Trophoblast cell (in vitro differentiated cells and primary cell): Measurements from ENCODE around the gene NPR3.

ENCODE experiments used
- DNase-seq, 2 donors: peaks; one replicate each; pipeline ENCODE4 v3.0.0-alpha.2; 2016
- H2AFZ ChIP-seq: 2 replicates; pipeline ENCODE4 v1.6.1; 2013; ENCODE audit warnings: low read length, moderate library complexity, mild to moderate bottlenecking; ENCODE audit not compliant: insufficient read depth, poor library complexity
- H2AK5ac ChIP-seq: 2 replicates; pipeline ENCODE4 v1.6.1; 2013; ENCODE audit warnings: mild to moderate bottlenecking, low read length
- H2BK120ac ChIP-seq: 2 replicates; pipeline ENCODE4 v1.6.1; 2013; ENCODE audit warnings: low read length, mild to moderate bottlenecking, moderate library complexity; ENCODE audit not compliant: insufficient read depth, poor library complexity
- H2BK12ac ChIP-seq: 2 replicates; pipeline ENCODE4 v1.6.1; 2013; ENCODE audit warnings: mild to moderate bottlenecking, low read length, moderate library complexity
- H2BK5ac ChIP-seq: 2 replicates; pipeline ENCODE4 v1.6.1; 2013; ENCODE audit warnings: low read length, low read depth, moderate library complexity, mild to moderate bottlenecking; ENCODE audit not compliant: poor library complexity
- H3K14ac ChIP-seq: 2 replicates; pipeline ENCODE4 v1.6.1; 2013; ENCODE audit warnings: mild to moderate bottlenecking, low read length
- H3K18ac ChIP-seq: 2 replicates; pipeline ENCODE4 v1.6.1; 2013; ENCODE audit warnings: mild to moderate bottlenecking, low read length
- H3K23ac ChIP-seq: 2 replicates; pipeline ENCODE4 v1.6.1; 2013; ENCODE audit warnings: low read length
- H3K27ac ChIP-seq: 2 replicates; pipeline ENCODE4 v1.5.1; 2013; ENCODE audit warnings: low read depth, mild to moderate bottlenecking, inconsistent platforms, low read length, moderate library complexity
- H3K27me3 ChIP-seq: 2 replicates; pipeline ENCODE4 v1.6.1; 2013; ENCODE audit warnings: inconsistent platforms, mild to moderate bottlenecking, low read length, moderate library complexity; ENCODE audit not compliant: insufficient read depth
- H3K36me3 ChIP-seq, 2 experiments: 1 replicate in 1 of 2; 2 replicates in 1 of 2; pipeline ENCODE4 v1.6.1; 2013; ENCODE audit warnings: low read length in 2 of 2, mild to moderate bottlenecking in 2 of 2, moderate library complexity in 1 of 2; ENCODE audit not compliant: insufficient read depth in 2 of 2, control insufficient read depth in 1 of 2
- H3K4ac ChIP-seq: 2 replicates; pipeline ENCODE4 v1.6.1; 2013; ENCODE audit warnings: low read depth, mild to moderate bottlenecking, low read length, moderate library complexity
- H3K4me1 ChIP-seq, 2 experiments: 1 replicate in 1 of 2; 2 replicates in 1 of 2; pipeline ENCODE4 v1.6.1; 2013; ENCODE audit warnings: low read length in 2 of 2, mild to moderate bottlenecking in 2 of 2, moderate library complexity in 1 of 2; ENCODE audit not compliant: insufficient read depth in 2 of 2, control insufficient read depth in 1 of 2
- H3K4me2 ChIP-seq: 2 replicates; pipeline ENCODE4 v1.6.1; 2013; ENCODE audit warnings: inconsistent platforms, mild to moderate bottlenecking, low read length, moderate library complexity
- H3K4me3 ChIP-seq: 2 replicates; pipeline ENCODE4 v1.5.1; 2013; ENCODE audit warnings: mild to moderate bottlenecking, low read depth, low read length, inconsistent platforms
- H3K79me1 ChIP-seq: one replicate; pipeline ENCODE4 v1.6.1; 2013; ENCODE audit warnings: low read length
- H3K79me2 ChIP-seq: 2 replicates; pipeline ENCODE4 v1.6.1; 2013; ENCODE audit warnings: low read length, mild to moderate bottlenecking; ENCODE audit not compliant: control insufficient read depth, insufficient read depth, poor library complexity
- H3K9ac ChIP-seq: 2 replicates; pipeline ENCODE4 v1.6.1; 2013; ENCODE audit warnings: mild to moderate bottlenecking, low read length
- H3K9me3 ChIP-seq: 2 replicates; pipeline ENCODE4 v1.6.1; 2013; ENCODE audit warnings: low read depth, mild to moderate bottlenecking, control low read depth, inconsistent platforms, low read length; ENCODE audit not compliant: insufficient read depth
- H4K12ac ChIP-seq: 2 replicates; pipeline ENCODE4 v1.6.1; 2013; ENCODE audit warnings: low read depth, mild to moderate bottlenecking, low read length, moderate library complexity
- H4K8ac ChIP-seq: 2 replicates; pipeline ENCODE4 v1.6.1; 2013; ENCODE audit warnings: low read depth, mild to moderate bottlenecking, low read length, moderate library complexity
- H4K91ac ChIP-seq: one replicate; pipeline ENCODE4 v1.6.1; 2013; ENCODE audit warnings: low read depth, mild to moderate bottlenecking, low read length, moderate library complexity
- WGBS: extraction: QIAGEN DNeasy Blood & Tissue Kit; methylation state at CpG from one replicate; pipeline ENCODE4 v1.1.7; 2013; ENCODE audit warnings: missing lambda C conversion rate; ENCODE audit not compliant: insufficient read length, insufficient coverage; ENCODE audit errors: extremely low coverage; 5-methylcytosine and 5-hydroxymethylcytosine counted together

The NPR3 gene

GRCh38 chr5:32724526-32724925 is 13.4 kb downstream of the NPR3 start:
- H3K27ac ChIP-seq, result no peak overlapping the region
- H4K91ac ChIP-seq, result no peak overlapping the region
- no peak overlapping the region for H3K23ac ChIP-seq
- no peak overlapping the region for H2AFZ ChIP-seq
- H3K9me3 ChIP-seq, result peaks cover 5% of the 10 kb centered on the region
- H3K27me3 ChIP-seq, result no peaks in the 10 kb centered on the region
- no peak overlapping the region for H3K4me2 ChIP-seq
- H3K14ac ChIP-seq, result no peak overlapping the region
- H3K4me3 ChIP-seq, result no peak overlapping the region
- no peak overlapping the region for H4K12ac ChIP-seq
- H2BK120ac ChIP-seq, result no peak overlapping the region
- H2BK12ac ChIP-seq, result no peak overlapping the region
- no peaks in the 10 kb centered on the region for H3K4me1 ChIP-seq
- H3K79me1 ChIP-seq, result no peaks in the 10 kb centered on the region
- H4K8ac ChIP-seq, result no peak overlapping the region
- no peaks in the 10 kb centered on the region for H3K36me3 ChIP-seq
- H3K9ac ChIP-seq, result peak overlapping the region; percentile 46
- H3K79me2 ChIP-seq, result no peaks in the 10 kb centered on the region
- H2BK5ac ChIP-seq, result no peak overlapping the region
- no peak overlapping the region for H2AK5ac ChIP-seq
- H3K4ac ChIP-seq, result no peak overlapping the region
- no peak overlapping the region for H3K18ac ChIP-seq
- no CpG with 5 or more reads among the region's 7 CpGs for WGBS
- DNase-seq, result no peak

GRCh38 chr5:32726086-32726557 is 15.0 kb downstream of the NPR3 start:
- H3K79me2 ChIP-seq, result no peaks in the 10 kb centered on the region
- H3K4ac ChIP-seq, result no peak overlapping the region
- no peak overlapping the region for H3K23ac ChIP-seq
- H3K4me3 ChIP-seq, result no peak overlapping the region
- no peaks in the 10 kb centered on the region for H3K27me3 ChIP-seq
- no peak overlapping the region for H2BK120ac ChIP-seq
- no peaks in the 10 kb centered on the region for H3K79me1 ChIP-seq
- no peak overlapping the region for H3K4me2 ChIP-seq
- H3K9me3 ChIP-seq, result peaks cover 5% of the 10 kb centered on the region
- no peak overlapping the region for H4K12ac ChIP-seq
- no peak overlapping the region for H4K8ac ChIP-seq
- H2BK12ac ChIP-seq, result no peak overlapping the region
- no peaks in the 10 kb centered on the region for H3K36me3 ChIP-seq
- H2AFZ ChIP-seq, result no peak overlapping the region
- no peak overlapping the region for H3K27ac ChIP-seq
- H2BK5ac ChIP-seq, result no peak overlapping the region
- H3K9ac ChIP-seq, result no peak overlapping the region
- no CpG with 5 or more reads among the region's 3 CpGs for WGBS
- no peak for DNase-seq
- H3K4me1 ChIP-seq, result no peaks in the 10 kb centered on the region
- H4K91ac ChIP-seq, result no peak overlapping the region
- no peak overlapping the region for H3K14ac ChIP-seq
- no peak overlapping the region for H3K18ac ChIP-seq
- H2AK5ac ChIP-seq, result no peak overlapping the region

DNA sequence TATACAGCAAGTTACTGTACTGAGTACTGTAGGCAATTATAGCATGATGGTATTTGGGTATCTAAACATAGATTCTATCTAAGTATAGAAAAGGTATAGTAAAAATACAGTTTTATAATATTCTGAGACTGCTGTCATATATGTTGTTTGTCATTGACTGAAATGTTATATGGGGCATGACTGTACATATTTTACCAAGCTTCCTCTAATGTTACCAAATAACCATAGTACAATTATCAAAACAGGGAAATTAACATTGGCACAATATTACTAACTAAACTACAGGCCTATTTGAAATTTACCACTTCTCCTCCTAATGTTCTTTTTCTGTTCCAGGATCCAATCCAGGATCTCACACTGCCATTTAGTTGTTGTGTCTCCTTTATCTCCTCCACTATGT is 18.5 kb downstream of the NPR3 start:
- H3K14ac ChIP-seq, result no peak overlapping the region
- H4K91ac ChIP-seq, result no peak overlapping the region
- H2AFZ ChIP-seq, result no peak overlapping the region
- no peak overlapping the region for H2BK5ac ChIP-seq
- DNase-seq, result no peak
- H3K27me3 ChIP-seq, result no peaks in the 10 kb centered on the region
- H3K79me2 ChIP-seq, result no peaks in the 10 kb centered on the region
- H3K18ac ChIP-seq, result no peak overlapping the region
- H3K4me1 ChIP-seq, result no peaks in the 10 kb centered on the region
- no peak overlapping the region for H3K9ac ChIP-seq
- no peak overlapping the region for H3K4me3 ChIP-seq
- H2AK5ac ChIP-seq, result no peak overlapping the region
- peaks cover 3% of the 10 kb centered on the region for H3K9me3 ChIP-seq
- H3K4ac ChIP-seq, result no peak overlapping the region
- H3K27ac ChIP-seq, result no peak overlapping the region
- H3K23ac ChIP-seq, result no peak overlapping the region
- H4K8ac ChIP-seq, result no peak overlapping the region
- H3K79me1 ChIP-seq, result no peaks in the 10 kb centered on the region
- H2BK12ac ChIP-seq, result no peak overlapping the region
- no peak overlapping the region for H2BK120ac ChIP-seq
- no peak overlapping the region for H4K12ac ChIP-seq
- no peak overlapping the region for H3K4me2 ChIP-seq
- H3K36me3 ChIP-seq, result no peaks in the 10 kb centered on the region

- WGBS, result no CpG with 5 or more reads among the region's 5 CpGs
- no peak for DNase-seq
- no peak overlapping the region for H4K91ac ChIP-seq
- H3K14ac ChIP-seq, result no peak overlapping the region
- H3K79me2 ChIP-seq, result no peaks in the 10 kb centered on the region
- H3K4me3 ChIP-seq, result no peak overlapping the region
- no peak overlapping the region for H2AFZ ChIP-seq
- H3K18ac ChIP-seq, result no peak overlapping the region
- no peaks in the 10 kb centered on the region for H3K9me3 ChIP-seq
- no peak overlapping the region for H4K8ac ChIP-seq
- H3K27me3 ChIP-seq, result no peaks in the 10 kb centered on the region
- H3K23ac ChIP-seq, result no peak overlapping the region
- no peak overlapping the region for H3K4me2 ChIP-seq
- no peak overlapping the region for H3K4ac ChIP-seq
- H2BK12ac ChIP-seq, result no peak overlapping the region
- no peaks in the 10 kb centered on the region for H3K4me1 ChIP-seq
- no peak overlapping the region for H3K27ac ChIP-seq
- H3K79me1 ChIP-seq, result no peaks in the 10 kb centered on the region
- no peak overlapping the region for H2BK5ac ChIP-seq
- H4K12ac ChIP-seq, result no peak overlapping the region
- H3K36me3 ChIP-seq, result no peaks in the 10 kb centered on the region
- no peak overlapping the region for H2AK5ac ChIP-seq
- H3K9ac ChIP-seq, result no peak overlapping the region
- H2BK120ac ChIP-seq, result no peak overlapping the region
Observed at GRCh38 chr5:32733590-32734340, 22.6 kb downstream of the NPR3 start.
